Measurements from ENCODE around the gene OSBPL10.

DNA sequence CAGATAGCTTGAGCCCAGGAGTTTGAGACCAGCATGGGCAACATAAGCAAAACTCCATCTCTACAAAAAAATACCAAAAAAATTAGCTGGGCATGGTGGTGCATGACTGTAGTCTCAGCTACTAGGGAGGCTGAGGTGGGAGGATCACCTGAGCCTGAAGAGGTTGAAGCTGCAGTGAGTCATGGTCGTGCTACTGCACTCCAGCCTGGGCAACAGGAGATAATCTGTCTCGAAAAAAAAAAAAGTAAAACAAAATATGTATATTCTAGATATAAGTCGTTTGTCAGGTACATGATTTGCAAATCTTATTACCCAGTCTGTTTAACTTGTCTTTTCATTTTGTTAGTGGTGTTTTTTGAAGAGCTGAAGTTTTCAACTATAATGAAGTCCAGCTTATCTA lies 40.7 kb upstream of the OSBPL10 start:
- no peak for TF ChIP-seq EZH2 (IDR thresholded peaks at IDR 0.05; ENCODE audit: borderline replicate concordance, low read depth, low read length, poor library complexity, severe bottlenecking)
- TF ChIP-seq, protein P1, sequence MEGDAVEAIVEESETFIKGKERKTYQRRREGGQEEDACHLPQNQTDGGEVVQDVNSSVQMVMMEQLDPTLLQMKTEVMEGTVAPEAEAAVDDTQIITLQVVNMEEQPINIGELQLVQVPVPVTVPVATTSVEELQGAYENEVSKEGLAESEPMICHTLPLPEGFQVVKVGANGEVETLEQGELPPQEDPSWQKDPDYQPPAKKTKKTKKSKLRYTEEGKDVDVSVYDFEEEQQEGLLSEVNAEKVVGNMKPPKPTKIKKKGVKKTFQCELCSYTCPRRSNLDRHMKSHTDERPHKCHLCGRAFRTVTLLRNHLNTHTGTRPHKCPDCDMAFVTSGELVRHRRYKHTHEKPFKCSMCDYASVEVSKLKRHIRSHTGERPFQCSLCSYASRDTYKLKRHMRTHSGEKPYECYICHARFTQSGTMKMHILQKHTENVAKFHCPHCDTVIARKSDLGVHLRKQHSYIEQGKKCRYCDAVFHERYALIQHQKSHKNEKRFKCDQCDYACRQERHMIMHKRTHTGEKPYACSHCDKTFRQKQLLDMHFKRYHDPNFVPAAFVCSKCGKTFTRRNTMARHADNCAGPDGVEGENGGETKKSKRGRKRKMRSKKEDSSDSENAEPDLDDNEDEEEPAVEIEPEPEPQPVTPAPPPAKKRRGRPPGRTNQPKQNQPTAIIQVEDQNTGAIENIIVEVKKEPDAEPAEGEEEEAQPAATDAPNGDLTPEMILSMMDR (conservative IDR thresholded peaks at IDR 0.05; ENCODE audit: low read depth, low read length) = no peak
